Psoas muscle (tissue), 8 donors: ENCODE measurements around the gene PRKN. TPM values are rescaled to one million over a fixed set of nuclear protein-coding genes. Genes with fewer than 3 reads are reported as not detected.
A peak's percentile ranks its signal among the peaks of the same experiment; 100 is the strongest.

Experiments
- ATAC-seq, 4 donors: fragments of 200-7000 bp; cut with Tn5 transposase; one replicate each; pipeline ENCODE4 v1.9.1; 2020; ENCODE audit warnings: moderate library complexity in 3 of 4, mild to moderate bottlenecking in 2 of 4
- DNase-seq, 2 donors: peaks; one replicate each; pipeline ENCODE4 v3.0.0-alpha.2; 2020
- H3K27ac ChIP-seq: fragments of 200-600 bp; one replicate; pipeline ENCODE4 v1.8.0; 2022
- H3K27me3 ChIP-seq, 3 donors: fragments of 200-600 bp in 1 of 3; one replicate each; pipeline versions ENCODE4 v1.6.1 to v1.8.0; 2013 to 2022; ENCODE audit warnings: low read length in 2 of 3, mild to moderate bottlenecking in 2 of 3, moderate library complexity in 1 of 3; ENCODE audit not compliant: insufficient read depth in 3 of 3
- H3K36me3 ChIP-seq, 2 donors: fragments of 200-600 bp in 1 of 2; one replicate each; pipeline versions ENCODE4 v1.6.1 to v1.8.0; 2013 to 2022; ENCODE audit warnings: low read depth in 1 of 2, mild to moderate bottlenecking in 1 of 2, moderate library complexity in 1 of 2; ENCODE audit not compliant: insufficient read depth in 1 of 2
- H3K4me1 ChIP-seq: fragments of 200-600 bp; one replicate; pipeline ENCODE4 v1.8.0; 2022
- H3K4me3 ChIP-seq: fragments of 200-600 bp; one replicate; pipeline ENCODE4 v1.8.0; 2022; ENCODE audit warnings: mild to moderate bottlenecking
- H3K9me3 ChIP-seq: fragments of 200-600 bp; one replicate; pipeline ENCODE4 v1.8.0; 2022
- CTCF ChIP-seq: fragments of 200-600 bp; IDR thresholded peaks from one replicate; pipeline ENCODE4 v1.8.0; 2022; ENCODE audit warnings: antibody characterized with exemption
- WGBS, 3 donors: extraction: QIAGEN DNeasy Blood & Tissue Kit; methylation state at CpG; one replicate each; pipeline versions ENCODE4 v1.1.6 to v1.1.7; 2013; 5-methylcytosine and 5-hydroxymethylcytosine counted together
- intact Hi-C, 2 donors: fragments of 100-400 bp; cut with DNase I; formaldehyde crosslinking; loops; one replicate each; pipeline versions ENCODE4 v1.11.0 to v1.14.2; 2022
- polyA plus RNA-seq, 3 donors: library from polyadenylated mRNA; stranded (reverse); fragments of 200-250 nt; gene quantifications; one replicate each; pipeline ENCODE4 v1.2.3, GENCODE V29; 2013
- total RNA-seq, 4 donors: library from RNA; stranded (reverse); fragmentation: NEBNext Ultra II Directional in 2 of 4; extraction: Animal tissue kit (Norgen Biotek cat#: 25700) in 2 of 4; gene quantifications; one replicate each; pipeline versions ENCODE4 v1.2.1 to v1.2.4, GENCODE V29; 2021 to 2023
- donor health status: healthy with polysubstance abuse.
- donor health status: DM: no; HTN: no; CAD: no; lungs with moderate emphysema.
- donor health status: Bipolar disorder and iron deficiency.
- donor health status: healthy.
- donor health status: DM: yes; HTN: yes; CAD: no.
- donor health status: DM: no; HTN: no; CAD: no.
- donor health status: DM: no; HTN: no; CAD: no.
- donor health status: DM: yes; HTN: yes; CAD: no.

The PRKN gene
- total and polyA plus RNA-seq, 7 donors: 1.5 to 19.5 (median 11.7) TPM

DNA sequence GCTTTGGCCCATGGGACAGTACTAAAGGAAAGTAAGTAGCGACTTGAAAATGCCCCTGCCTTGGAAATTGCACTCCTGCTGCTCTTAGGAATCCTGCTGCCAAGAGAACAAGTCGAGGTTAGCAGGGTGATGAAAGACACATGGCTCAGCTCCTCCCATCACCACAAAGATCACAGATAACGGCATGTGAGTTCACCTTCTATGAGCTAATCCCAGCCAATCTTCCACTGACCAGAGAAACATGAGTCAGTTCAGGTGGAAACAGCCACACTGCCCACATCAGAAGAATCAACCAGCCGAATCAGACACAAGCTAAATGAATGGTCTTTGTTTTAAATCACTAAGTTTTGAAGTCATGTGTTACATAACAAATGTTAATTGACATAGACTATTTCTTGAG is 106.3 kb downstream of the PRKN start:
- 40 to 53% (median 44%) methylated on average over 4 of the region's 4 CpGs for WGBS, 3 donors
- no peak for DNase-seq
- H3K4me3 ChIP-seq: no peak overlapping the region
- no peaks in the 10 kb centered on the region for H3K27me3 ChIP-seq
- intact Hi-C loops: no loop called here
- peak; percentile 50 to 88 (median 77) for ATAC-seq
- H3K9me3 ChIP-seq: no peaks in the 10 kb centered on the region
- H3K27ac ChIP-seq: no peak overlapping the region
- TF ChIP-seq CTCF: no peak
- no peaks in the 10 kb centered on the region for H3K36me3 ChIP-seq
- peaks cover 7% of the 10 kb centered on the region for H3K4me1 ChIP-seq

GRCh38 chr6:162620073-162620472 is 107.5 kb downstream of the PRKN start:
- Histone ChIP-seq H3K27ac (no peak overlapping the region), H3K9me3 (no peaks in the 10 kb centered on the region), H3K36me3 (no peaks in the 10 kb centered on the region), H3K4me1 (peaks cover 7% of the 10 kb centered on the region), H3K4me3 (no peak overlapping the region), H3K27me3 (no peaks in the 10 kb centered on the region)
- WGBS, 3 donors: 90 to 94% (median 94%) methylated on average over 2 of the region's 2 CpGs
- no peak for TF ChIP-seq CTCF
- DNase-seq (no peak), ATAC-seq (no peak)
- intact Hi-C loops: no loop called here

DNA sequence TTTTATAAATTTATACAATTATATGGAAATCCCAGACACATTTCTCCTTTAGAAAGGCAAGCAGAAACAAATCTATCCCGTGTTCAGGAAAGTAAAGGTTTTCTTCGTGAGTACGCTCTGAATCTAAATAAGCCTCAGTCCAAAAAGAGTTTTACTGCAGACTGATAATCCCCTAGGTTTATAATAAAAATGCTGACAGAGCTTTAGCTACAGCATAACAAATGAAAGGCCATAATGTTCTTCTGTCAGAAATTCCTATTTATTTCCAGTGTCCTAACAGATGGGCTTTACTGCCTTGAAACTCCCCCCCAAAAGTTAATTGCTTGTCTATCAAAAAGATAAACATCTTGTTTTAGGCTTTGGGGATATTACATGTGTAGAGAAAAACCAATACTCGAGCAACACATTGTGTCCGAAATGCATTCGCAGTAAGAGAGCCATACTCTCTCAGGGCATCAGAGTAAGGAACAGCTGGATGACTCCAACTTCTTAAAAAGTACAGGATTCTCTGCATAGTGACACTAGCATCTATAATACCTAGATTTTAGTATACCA is 109.0 kb downstream of the PRKN start:
- Histone ChIP-seq H3K27ac (no peak overlapping the region), H3K27me3 (no peaks in the 10 kb centered on the region), H3K36me3 (no peaks in the 10 kb centered on the region), H3K9me3 (no peaks in the 10 kb centered on the region), H3K4me1 (peaks cover 10% of the 10 kb centered on the region), H3K4me3 (no peak overlapping the region)
- no peak for ATAC-seq
- no peak for TF ChIP-seq CTCF
- 62 to 71% (median 69%) methylated on average over 6 of the region's 6 CpGs for WGBS, 3 donors
- intact Hi-C loops: no loop called here
- no peak for DNase-seq

DNA sequence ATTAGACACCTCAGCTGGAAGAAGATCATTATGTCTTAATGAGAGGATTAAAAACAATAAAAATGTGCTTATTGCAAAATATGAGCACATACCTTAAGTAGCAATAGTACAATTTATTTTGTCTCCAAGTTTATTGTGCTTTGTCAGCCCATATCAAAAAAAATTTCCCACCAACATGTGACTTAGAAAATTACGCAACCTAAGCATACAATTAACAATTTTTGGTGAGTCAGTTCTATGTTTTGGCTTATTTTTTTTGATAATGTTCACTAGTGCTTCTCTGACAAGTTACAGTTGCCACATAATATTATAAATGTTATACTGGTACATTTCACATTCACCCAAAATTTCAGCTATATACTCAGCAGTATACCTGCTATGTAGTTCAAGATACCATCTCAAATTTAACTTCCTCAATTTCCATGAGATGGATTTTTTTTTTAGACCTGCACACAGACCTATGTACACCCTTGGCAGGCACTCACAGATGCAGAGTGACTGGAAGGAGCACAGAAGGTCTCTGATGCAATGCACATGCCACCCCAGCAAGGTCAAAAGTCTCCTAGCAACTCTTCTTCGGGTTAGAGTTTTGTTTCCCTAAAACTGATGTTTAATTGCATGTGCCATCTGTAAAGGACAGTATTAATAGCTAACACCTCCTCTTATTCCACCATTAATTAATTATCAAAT is 112.4 kb downstream of the PRKN start:
- TF ChIP-seq CTCF: no peak
- intact Hi-C loops: no loop called here
- 60 to 70% (median 63%) methylated on average over 2 of the region's 2 CpGs for whole genome bisulfite sequencing, 3 donors
- ATAC-seq: peak; percentile 62 to 90 (median 76)
- DNase-seq: no peak
- Histone ChIP-seq H3K27ac (no peak overlapping the region), H3K4me3 (no peak overlapping the region), H3K9me3 (no peaks in the 10 kb centered on the region), H3K27me3 (no peaks in the 10 kb centered on the region), H3K4me1 (peaks cover 4% of the 10 kb centered on the region), H3K36me3 (no peaks in the 10 kb centered on the region)
